Ovary (tissue), 3 donors: ENCODE measurements around the gene CTNNA3.

Experiments
- CTCF ChIP-seq, 3 donors: fragments of 450-650 bp in 2 of 3; fragments of 200-600 bp in 1 of 3; IDR thresholded peaks; one replicate each; pipeline versions ENCODE4 v1.5.1 to v1.8.0; 2016 to 2022; ENCODE audit warnings: antibody characterized with exemption in 3 of 3, mild to moderate bottlenecking in 1 of 3
- EP300 ChIP-seq: sonication (generic); formaldehyde crosslinking; IDR thresholded peaks from one replicate; pipeline ENCODE4 v1.6.1; 2017; ENCODE audit warnings: antibody characterized with exemption
- POLR2A ChIP-seq: fragments of 450-650 bp; IDR thresholded peaks from one replicate; pipeline ENCODE4 v1.6.1; 2017; ENCODE audit warnings: antibody characterized with exemption, mild to moderate bottlenecking, moderate library complexity
- donor health status: DM: no; HTN: no; CAD: no.

GRCh38 chr10:66071907-66072306 lies 1624.1 kb downstream of the CTNNA3 start:
- no peak for TF ChIP-seq CTCF (IDR thresholded peaks at IDR 0.05)
- TF ChIP-seq POLR2A = no peak
- no peak for TF ChIP-seq EP300
